NCI-H128 (cell line): ENCODE measurements around the gene ACKR3.

Source experiments
- DNase-seq: peaks from one replicate; lab custom pipeline; 2025; ENCODE audit not compliant: unreplicated experiment; lab: John Stamatoyannopoulos, UW

The ACKR3 gene

DNA sequence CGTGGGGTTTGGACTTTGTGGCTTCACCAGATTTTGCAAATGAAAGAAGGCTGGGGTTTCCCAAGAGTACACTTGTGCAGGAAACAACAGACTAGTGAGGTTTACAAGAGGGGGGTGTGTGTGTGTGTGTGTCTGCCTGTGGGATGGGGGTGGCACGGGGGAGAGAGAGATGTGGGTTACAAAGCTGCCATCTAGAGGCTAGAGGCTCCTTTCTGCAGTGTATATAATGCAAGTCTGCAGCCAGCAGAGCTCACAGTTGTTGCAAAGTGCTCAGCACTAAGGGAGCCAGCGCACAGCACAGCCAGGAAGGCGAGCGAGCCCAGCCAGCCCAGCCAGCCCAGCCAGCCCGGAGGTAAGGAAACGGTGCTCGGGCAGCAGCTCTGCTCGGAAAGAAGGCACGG lies at the start of gene ACKR3:
Gene ACKR3, plus strand, starts transcription at position 253 of the 401 bp plus-strand sequence. CDS start 10,641 bp downstream, outside the sequence.
- DNase-seq = peak; percentile 31

DNA sequence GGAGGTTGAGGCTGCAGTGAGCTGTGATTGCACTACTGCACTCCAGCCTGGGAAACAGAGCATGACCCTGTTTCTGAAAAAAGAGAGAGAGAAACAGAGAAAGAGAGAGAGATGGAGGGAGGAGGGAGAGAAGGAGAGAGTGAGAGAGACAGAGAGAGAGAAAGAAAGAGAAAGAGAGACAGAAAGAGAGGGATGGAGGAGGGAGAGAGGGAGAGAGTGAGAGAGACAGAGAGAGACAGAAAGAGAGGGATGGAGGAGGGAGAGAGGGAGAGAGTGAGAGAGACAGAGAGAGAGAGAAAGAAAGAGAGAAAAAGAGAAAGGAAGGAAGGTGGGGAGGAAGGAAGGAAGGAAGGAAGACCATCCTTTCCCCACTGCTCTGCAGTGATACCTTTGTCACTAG lies 48.1 kb upstream of the ACKR3 start:
- no peak for DNase-seq

DNA sequence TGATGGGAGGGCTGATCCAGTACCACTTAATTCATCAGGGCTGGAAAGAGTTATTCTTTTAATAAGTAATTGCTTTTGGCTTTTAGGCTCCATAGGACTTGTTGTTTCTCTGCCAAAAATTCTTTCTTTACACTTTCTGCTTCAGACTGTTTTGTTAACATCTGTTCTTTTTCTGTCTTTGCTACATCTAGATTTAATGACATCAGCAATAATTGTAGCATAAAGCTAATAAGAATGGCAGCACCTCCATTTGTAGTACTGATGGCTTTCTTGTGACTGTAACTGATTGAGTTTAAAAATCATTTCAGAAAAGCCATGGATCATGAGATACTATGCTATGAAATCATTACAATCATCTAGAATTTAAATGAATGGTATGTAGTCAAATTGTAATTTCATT lies 46.4 kb upstream of the ACKR3 start:
- DNase-seq = no peak

DNA sequence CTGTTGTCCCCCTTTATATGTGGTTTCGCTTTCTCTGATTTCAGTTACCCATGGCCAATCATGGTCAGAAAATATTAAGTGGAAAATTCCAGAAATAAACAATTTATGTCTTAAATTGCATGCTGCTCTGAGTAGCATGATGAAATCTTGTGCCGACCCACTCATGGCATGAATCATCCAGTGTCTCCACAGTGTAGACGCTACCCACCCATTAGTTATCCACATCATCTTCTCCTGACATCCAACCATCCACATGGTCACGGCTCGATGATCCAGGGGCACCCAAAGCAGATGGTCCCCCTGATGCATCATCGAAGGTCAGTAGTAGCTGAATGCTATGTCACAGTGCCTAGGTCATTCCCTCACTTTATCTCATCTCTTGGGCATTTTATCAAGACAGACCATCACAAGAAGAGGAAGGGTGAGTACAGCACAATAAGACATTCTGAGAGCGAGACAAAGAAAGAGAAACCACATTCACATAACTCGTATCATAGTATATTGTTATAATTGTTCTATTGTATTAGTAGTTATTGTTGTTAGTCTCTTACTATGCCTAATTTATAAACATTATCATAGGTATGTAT lies 44.1 kb upstream of the ACKR3 start:
- no peak for DNase-seq

DNA sequence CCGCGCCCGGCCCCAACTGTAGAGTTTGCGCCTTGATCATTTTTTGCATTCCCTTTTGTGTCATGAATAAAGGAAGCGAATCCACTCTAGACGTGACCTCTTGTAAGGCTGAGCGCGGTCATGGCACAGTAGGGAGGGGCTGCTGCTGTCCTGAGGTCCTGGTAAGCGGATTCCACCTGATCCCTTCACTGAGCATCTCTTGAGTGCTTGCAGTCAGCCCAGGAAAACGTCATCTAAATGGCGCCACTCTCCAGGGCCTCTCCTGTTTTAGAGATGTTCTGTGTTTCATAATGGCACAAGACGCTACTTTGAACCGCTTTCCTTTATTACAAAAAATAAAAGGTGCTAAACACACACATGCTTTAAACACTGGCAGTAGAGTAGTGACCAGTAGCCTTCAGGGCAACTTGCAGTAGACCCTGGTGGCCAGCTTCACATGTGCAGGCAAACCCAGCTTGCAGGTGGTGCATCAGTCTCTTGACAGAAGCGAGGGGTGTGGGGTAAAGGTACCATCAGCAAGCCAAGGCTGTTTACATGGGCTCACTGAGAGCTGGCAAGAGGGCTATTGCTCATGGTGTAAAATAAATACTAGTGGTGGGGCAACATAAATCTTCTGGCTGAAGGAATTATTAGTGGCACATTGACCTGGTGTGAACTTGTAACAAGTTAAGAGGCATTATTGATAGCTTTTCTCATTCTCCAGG lies 43.0 kb upstream of the ACKR3 start:
- no peak for DNase-seq

DNA sequence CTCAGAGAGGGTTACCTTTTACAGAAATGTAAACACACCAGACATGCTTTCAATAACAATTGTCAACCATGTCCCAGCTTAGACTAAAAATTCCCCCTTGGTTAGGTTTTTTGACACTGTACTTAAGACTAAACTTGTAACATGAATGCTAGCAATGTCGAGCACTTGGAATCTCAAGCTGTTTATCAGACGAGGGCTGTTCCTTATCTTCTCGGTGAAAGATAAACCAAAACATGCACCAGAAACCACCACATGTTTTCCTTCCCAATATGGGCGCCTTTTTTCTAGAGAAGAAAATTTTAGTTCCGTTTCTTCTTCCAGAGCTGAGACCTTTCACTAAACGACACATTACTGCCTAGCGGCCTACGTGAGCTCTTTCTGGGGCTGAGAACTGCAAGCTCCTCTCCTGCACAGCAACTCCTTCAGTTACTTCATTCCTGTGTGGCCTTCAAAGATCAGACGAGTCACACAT lies 42.4 kb upstream of the ACKR3 start:
- no peak for DNase-seq

DNA sequence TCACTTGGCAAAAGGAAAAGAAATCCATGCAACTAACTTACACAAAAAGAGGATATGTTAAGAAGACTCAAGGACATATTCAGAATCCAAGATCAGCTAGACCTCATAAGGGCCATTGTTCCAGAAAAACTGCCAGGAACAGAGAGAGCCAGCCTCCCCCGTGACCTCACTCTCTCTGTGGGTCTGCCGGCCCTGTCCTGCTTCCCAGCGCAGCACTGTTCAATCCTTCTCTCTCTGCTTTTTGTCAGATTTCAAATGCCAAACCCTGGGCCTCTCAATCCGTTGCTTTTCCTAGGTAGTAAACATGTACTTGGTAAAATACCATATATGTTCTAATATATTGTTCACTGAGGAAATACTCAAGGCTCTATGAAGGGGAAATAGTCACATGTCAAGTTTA lies 40.0 kb upstream of the ACKR3 start:
- no peak for DNase-seq

DNA sequence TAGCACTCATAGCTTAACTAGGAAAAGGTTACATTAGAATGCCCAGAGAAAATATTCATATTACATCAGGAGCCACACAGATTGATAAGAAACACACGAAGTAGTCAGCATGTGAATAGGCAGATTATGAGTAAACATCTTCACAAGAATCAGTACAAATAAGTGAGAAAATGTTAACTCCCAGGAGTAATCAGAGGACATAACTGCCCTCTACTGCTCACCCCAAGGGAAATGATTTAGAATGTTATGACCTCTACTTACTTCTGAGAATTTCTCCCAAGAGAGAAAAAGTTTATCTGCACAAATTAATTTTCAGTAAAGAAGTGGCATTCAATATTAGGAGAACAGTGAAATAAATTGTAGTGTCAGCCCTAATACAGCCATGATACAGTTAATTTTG lies 39.1 kb upstream of the ACKR3 start:
- no peak for DNase-seq

DNA sequence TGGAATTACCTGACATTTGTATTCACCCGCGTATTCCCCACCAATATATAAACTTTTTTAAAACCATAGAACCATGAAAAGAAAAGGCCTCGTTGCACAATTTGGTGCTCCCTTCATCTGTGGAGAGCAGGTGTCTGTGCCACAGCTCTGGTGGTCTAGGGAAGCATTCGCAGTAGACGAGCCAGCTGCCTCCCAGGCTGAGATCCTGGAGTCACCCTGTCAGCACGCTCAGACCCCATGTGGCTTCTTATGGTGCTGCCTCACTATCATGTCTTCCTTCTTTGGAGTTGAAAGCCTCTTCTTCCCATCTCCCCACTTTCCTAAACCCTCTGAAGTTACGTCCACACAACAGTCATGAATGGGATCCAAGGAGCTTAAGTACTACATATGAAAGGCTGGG lies 38.4 kb upstream of the ACKR3 start:
- no peak for DNase-seq

DNA sequence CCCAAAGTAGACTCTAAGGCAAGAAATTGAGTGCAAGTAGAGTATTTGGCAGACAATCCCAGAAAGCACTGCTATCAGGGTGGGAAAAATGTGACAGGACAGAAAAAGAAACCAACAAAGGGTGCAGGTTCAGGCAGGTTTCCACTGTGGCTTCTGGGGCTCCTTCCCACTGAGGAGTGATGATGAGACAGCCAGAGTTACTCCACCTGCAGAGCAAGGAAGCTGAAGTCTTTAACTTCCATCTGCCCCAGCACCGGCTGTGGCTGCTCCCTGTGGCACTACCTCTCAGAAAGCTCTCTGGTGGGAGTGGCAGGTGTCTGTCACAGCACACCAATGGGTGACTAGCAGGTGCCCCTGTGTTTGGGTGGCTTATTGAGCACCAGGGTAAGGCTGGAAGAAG lies 37.6 kb upstream of the ACKR3 start:
- no peak for DNase-seq

DNA sequence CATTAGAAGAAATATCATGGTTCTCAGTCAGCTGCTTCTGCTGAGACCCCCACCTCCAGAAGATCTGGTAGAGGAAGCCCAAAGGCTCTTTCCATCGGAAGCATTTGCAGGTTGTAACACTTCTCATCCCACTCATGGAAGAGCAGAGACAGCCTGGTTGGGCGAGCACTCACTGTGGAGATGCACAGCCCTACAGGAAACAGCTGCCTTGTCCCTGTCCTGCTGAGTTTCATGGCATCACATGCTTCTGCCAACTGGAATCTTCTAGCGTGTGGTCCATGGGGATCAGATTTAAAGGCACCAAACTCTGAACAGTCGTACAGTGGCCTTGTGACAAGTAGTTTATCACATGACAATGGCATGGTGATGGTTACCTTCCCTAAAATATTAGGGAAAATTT lies 36.3 kb upstream of the ACKR3 start:
- DNase-seq = no peak

DNA sequence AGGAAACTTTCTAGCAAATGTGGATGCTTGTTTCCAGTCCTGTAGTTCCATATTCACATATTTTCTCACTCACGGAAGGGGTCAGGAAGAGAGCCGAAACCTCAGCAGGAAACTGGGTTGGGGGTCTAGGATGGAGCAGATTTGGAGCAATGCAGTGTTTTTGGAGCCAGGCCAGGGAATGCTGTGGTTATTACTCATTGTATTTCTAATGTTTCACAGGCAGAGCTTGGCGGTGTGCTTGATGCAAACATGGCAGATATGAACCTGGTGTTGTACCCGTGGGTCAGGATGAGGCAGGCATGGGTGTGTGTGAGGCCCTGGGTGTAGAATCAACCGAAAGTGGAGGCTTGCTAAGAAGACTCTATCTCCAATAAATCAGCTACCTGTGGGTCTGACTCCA lies 34.6 kb upstream of the ACKR3 start:
- DNase-seq = no peak

DNA sequence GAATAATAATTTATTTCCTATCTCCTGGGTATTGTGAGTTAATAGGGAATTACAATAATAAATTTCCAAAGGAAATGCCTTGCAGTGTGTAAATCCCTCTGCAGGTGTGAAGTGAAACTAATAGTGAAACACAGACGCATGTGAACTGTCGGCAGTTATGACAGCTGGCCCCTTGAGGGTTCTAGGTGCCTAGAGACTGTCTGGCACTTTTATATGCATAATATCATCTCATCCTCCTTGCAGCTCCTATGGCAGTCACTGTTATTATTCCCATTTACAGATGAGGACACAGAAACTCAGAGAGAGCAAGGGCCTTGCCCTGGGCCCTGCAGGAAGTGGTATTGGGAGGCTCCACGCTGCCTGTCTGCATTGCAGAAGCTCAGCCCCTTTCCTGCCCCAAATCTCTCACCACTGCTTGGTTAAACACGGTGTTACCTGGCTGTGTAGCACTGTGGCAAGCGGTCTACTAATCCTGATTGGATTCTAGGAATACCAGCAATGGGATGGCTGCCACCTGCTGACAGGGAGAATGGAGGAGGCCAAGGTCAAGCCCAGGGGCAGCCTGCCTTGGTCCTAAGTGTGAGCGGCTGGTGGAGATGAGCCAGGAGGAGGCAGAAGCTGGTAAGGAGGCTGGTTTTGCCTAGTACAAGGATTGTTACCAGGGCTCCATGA lies 32.8 kb upstream of the ACKR3 start:
- DNase-seq = no peak

DNA sequence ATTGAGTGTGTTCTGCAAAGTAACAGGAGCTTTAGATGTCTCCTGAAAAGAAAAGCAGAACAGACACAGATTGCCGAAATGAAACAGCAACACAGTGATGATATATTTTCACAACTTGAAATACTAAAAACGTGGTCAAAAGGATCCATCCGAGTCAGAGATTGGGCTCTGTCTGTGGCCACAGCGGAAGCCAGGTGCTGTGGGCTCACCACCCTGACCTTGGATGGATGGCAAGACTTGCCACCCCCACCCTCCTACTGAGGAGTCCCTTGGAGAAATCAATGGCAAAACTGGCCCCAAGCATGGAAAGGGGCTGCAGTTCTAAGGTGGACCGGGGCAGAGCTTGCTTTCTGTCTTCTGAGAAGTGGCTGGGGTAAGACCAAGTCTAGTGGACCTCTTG lies 31.4 kb upstream of the ACKR3 start:
- no peak for DNase-seq

DNA sequence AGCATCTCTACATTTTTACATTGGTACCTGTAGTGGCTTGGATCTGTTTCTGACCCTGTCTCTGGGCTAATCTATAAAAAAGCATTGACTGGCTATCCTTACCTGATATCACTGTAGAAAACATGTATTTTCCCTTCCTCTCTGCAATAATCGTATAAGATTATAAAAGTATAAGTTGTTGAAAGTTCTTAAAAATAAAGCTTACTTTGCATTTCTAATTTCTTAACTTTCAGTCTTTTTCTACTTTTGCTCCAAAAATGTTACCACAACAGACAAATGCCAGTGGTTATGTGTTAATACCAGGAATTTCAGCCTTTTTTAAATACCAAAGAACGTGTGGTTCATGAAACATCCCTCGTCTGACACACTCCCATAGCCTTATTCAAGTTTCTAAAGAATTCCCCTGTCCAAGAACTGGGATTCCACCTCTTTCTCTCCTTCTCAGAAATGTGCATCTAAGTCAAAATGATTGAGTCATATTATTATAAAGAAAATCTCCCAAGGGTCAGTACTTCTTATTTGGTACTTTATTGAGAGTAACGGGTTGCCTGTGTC lies 28.5 kb upstream of the ACKR3 start:
- DNase-seq = no peak

DNA sequence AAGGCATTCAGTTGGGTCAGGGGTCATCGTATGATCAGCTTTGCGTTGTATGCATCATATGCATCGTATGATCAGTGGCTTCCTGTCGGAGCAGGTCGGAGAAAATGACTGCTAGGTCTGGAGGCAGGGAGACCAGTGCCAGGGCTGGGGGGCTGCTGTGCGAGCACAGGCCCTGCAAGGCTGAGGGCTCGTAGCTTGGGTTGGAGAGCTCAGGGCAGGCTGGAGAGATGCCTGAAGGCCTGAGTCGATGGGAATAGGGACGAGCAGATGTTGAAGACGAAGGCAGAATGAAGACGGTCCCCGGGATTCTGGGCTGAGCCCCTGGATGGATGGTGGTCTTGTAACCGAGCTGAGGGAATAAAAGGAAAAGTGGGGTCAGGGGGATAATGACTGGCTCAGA lies 25.3 kb upstream of the ACKR3 start:
- no peak for DNase-seq

DNA sequence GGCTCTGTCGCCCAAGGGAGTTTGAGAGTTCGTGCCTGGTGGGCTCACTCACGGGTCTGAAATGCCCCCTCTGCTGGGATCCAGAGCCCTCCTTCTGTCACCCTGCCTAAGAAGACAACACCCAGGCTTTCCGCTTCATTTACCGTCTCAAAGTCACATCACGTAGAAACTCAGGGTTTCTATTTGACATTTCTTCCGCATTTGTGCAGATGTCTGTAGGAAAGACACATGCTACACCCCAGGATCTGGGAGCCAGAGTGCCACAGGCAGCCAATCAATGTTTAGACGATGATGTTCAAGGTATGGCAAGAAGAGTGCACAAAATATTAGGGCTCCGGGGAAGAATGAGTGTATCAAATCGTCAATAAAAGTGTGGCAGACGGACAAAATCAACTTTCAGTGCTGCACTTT lies 24.4 kb upstream of the ACKR3 start:
- DNase-seq = no peak

DNA sequence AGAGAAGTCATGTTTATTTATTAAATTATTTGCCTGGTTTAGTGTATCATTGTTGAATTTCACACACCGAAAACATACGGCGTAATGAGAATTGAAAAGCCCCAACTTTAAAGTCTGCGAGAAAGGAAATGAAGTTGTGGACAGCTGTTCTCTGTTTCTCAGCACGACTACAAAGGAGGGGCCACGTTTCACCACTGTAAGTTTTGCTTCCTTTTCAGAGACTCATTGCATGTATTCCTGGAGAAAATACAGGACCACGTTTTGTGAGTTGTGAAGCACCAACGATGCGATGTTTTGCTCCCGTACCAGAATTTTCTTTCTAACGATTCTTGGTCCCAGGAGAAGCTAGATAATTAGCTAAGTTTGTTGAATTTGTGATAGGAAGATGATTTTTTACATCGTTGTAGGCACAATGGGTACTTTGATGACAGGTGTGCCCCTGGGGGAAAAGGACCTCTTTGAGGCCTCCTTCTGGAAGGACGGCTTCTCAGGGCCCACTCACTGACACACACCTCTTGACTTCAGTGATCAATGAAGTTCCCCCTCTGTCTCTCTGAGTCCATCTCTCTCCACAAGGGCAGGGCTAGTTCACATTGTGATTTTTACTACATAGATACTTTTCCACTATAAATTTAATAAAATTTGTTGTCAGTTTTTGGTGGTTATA lies 23.7 kb upstream of the ACKR3 start:
- DNase-seq = no peak

DNA sequence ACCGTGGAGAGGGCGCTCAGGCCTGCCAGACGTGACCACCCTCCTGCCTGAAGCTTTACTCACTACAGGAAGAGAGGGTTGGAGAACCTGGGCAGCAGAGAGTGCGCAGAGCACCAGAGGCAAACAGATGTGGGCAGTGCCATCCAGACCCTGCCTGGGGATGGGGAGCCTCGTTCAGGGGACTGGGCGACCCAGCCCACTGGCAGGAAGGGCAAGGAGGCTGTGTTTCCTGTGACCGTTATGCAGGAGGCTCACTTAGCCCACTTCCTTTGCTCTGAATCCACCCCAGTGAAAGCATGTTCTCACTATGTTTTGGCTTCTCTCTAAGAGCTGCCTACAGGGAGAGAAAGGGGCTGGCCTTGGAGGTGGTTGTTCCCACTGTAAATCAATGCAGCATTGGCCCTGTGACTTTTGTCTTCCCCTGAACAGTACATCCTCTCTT lies 23.0 kb upstream of the ACKR3 start:
- no peak for DNase-seq

DNA sequence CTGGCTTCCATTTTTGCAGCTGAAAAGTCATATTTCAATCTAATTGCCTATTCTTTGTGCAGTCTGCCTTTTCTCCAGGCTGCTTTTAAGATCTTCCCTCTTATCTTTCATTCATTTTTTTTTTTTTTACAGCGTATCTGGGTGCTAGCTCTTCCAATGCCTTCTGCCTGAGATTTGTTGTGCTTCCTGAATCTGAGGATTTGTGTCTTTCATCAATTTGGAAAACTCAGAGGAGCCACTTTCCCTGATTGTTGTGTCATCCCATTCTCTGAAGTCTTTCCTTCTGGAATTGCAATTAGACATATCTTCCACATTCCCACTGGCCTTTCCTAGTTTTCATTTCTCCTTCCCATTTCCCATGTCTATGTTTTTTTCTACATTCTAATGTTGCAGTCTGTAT lies 21.9 kb upstream of the ACKR3 start:
- no peak for DNase-seq

DNA sequence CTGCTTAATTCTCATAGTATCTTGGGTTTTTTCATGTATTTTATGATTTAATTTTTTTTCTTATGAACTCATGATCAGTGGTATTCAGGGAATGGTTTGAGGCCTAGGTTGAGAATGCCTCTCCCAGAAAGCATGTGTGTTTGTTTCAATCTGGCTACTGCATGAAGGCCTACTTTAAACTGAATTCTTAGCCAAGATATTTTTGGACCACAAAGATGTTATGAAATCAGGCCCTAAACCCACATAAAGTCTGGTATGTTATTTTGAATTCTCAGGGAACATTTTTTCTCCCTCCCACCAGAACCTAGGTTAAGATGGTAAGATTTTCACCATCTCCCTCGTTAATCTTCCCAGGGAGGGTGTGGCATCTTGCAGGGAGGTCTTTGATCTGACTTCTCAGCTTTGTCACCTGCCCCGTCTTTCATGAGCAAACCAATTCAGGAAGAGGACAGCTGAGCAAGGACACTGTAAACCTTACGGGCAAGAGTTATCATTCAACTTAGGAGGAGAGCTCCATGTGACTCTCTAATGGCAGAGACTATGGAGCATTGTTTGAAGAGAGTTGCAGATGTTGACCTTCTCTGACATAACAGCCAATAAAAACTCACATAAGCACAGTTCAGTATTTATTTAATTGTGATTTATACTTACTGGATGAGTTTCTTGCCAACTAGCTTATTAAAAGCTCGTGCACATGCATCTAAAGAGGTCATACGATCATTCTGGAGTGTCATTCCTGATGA lies 21.3 kb upstream of the ACKR3 start:
- DNase-seq = no peak
